NCI-H526 (cell line): ENCODE data around the gene ERMN.
"Not testable (repeated sequence)": the region's sequence is repeated elsewhere in the genome, so short reads cannot be mapped to it uniquely, and the experiment has no call there.

Experiments used
- DNase-seq, 2 experiments: peaks; one replicate each; lab custom pipeline; 2025; lab: John Stamatoyannopoulos, UW

Gene ERMN, protein sequence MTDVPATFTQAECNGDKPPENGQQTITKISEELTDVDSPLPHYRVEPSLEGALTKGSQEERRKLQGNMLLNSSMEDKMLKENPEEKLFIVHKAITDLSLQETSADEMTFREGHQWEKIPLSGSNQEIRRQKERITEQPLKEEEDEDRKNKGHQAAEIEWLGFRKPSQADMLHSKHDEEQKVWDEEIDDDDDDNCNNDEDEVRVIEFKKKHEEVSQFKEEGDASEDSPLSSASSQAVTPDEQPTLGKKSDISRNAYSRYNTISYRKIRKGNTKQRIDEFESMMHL

DNA sequence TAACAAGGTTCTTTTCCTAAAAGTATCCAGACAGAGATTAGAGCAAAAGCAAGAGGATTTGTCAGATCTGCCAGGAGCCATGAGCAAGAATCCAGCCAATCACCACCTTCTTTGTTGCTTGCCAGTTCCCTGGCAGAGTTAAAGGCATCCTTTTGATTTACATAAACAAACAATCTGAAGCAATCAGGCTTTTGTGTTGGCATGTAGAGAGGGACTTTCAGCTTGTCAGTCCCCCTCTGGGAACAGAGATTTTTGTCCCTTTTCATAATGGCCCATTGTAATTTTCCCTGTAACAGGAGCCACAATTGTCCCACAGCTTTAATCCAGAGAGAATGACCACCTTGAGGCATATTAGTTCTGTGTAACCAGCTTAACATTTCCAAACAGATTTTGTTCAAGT, at the start of gene ERMN:
Gene ERMN (minus strand): TSS at position 39 of the 400 bp plus-strand sequence. CDS start 182 bp downstream, outside the sequence.
- peak; percentile 44 to 64 for DNase-seq

DNA sequence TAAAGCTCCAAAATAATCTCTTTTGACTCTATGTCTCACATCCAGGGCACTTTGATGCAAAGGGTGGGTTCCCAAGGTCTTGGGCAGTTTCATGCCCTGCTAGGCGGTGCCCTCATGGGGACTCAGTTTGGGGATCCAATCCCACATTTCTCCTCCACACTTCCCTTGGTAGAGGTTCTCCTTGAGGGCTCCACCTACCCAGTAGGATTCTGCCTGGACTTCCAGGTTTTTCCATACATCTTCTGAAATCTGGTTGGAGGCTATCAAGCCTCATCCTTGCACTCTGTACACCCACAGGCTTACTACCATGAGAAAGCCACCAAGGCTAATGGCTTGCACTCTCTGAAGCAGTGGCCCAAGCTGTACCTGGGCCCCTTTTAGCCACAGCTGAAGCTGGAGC, 49.8 kb upstream of the ERMN start:
- DNase-seq: no peak

DNA sequence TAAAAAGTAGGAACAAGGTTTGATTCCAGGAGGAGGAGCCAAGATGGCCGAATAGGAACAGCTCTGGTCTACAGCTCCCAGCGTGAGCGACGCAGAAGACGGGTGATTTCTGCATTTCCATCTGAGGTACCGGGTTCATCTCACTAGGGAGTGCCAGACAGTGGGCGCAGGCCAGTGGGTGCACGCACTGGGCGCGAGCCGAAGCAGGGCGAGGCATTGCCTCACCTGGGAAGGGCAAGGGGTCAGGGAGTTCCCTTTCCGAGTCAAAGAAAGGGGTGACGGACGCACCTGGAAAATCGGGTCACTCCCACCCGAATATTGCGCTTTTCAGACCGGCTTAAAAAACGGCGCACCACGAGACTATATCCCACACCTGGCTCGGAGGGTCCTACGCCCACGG, 42.9 kb upstream of the ERMN start:
- not testable (repeated sequence) for DNase-seq

- no peak for DNase-seq
These were observed 42.1 kb upstream of the ERMN start for GRCh38 chr2:157367704-157368103.

DNA sequence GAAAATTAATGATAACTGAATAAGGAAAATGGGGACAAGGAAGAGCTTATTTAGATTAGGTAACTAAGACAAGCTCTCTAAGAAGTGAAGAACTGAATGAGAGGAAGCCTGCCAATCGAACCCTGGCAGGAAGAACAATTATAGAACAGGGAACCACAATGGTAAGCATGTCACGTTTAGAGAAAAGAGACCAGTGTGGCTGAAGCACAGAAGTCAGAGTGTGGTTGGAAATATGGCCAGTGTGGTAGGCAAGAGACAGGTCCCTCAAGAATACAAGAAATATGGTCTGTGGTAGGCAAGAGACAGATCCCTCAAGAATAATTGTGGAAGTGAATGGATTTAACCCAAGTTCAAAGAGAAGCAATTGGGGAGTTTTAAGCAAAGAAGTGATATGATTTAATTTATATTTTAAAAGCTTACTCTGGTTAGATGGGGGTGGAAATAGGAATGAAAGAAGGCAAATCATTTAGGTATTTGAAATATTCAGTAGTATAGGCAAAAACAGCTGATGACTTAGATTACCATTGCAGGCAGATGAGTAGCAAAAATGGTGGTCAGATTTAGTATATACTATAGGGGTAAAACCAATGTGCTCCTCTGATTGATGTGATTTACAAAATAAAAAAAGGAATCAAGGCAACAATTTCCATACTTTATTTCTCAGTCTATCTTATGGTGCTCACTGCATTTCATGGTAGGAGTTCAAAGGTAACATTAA, 38.8 kb upstream of the ERMN start:
- no peak for DNase-seq

- DNase-seq: no peak
These were observed 38.0 kb upstream of the ERMN start for GRCh38 chr2:157363612-157364101.

- DNase-seq: no peak
These were observed 37.0 kb upstream of the ERMN start for GRCh38 chr2:157362627-157363026.

- DNase-seq: no peak
These were observed 35.9 kb upstream of the ERMN start for GRCh38 chr2:157361526-157361925.

DNA sequence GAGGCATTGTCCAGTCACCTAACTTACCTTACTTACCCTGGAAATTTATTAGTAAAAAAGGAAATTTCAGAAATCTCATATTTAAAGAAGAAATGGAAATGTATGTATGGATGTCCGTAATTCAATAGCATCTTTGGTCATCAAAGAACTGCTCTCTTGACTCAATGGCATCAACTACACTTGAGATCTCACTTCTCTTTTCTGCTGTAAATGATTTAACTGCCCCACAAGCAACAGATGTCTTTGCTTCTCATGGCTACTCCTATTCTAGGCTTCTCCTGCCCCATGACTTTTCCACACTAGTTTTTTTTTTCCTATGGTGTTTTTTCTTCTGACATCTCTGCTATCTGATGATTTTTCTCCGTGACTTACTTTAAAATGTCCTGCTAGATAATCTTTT, 34.0 kb upstream of the ERMN start:
- DNase-seq: no peak

DNA sequence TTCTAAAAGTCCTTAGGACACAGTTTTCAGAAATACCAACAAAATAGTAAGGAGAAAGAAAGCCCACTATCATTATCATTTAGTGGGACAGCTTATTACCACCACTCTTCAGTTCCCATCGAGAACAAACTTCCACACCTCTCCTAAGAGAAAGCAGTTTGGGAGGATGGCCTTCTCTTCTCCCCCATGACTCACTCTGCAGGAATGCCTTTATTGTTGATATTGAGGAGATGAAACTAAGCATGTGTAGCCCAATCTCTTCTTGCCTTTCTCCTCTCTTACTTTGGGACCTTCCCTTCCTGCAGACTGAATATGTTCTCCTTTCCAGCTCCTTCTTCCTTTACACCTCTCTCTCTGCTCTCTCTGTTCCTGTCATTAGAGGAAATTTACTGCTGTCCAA, 30.0 kb upstream of the ERMN start:
- no peak for DNase-seq

GRCh38 chr2:157349949-157350515, 24.4 kb upstream of the ERMN start:
- no peak for DNase-seq

GRCh38 chr2:157348291-157348921, 22.8 kb upstream of the ERMN start:
- DNase-seq: no peak

DNA sequence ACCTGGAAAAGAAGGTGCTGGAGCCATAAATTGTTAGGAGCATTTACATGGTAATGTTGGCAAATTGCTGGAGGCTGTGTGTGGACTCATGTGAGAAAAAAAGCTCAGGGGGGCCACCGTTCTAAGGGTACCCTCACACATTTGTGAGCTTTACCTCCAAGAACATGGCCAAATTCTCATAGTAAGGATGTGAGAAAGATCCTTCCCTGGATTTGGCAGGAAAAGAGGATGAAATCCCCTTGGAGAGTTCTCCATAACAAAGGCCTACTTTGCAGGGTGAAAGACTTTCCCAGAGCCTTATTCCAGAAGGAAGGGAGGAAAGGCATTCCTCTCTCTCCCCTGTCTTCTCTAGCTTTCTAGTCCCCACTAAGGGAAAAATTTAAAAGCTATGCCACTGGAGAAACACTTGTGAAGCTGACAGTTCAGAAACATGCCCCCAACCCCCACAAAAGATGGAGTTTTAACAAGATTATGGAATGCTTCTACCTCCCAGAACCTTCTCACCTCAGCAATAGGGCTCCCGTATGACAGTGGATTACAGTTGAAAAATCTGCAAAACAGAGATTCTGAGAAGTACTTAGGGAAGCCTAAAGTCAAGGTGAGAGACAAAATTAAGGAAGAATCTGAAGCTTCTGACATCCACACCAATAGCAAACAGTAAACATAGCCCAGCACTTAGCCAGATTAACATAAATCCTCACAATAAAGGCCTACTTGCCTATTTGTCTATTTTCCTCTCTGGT, 20.2 kb upstream of the ERMN start:
- DNase-seq: no peak

- DNase-seq: not testable (repeated sequence)
These were observed 15.8 kb upstream of the ERMN start for GRCh38 chr2:157341381-157341780.

DNA sequence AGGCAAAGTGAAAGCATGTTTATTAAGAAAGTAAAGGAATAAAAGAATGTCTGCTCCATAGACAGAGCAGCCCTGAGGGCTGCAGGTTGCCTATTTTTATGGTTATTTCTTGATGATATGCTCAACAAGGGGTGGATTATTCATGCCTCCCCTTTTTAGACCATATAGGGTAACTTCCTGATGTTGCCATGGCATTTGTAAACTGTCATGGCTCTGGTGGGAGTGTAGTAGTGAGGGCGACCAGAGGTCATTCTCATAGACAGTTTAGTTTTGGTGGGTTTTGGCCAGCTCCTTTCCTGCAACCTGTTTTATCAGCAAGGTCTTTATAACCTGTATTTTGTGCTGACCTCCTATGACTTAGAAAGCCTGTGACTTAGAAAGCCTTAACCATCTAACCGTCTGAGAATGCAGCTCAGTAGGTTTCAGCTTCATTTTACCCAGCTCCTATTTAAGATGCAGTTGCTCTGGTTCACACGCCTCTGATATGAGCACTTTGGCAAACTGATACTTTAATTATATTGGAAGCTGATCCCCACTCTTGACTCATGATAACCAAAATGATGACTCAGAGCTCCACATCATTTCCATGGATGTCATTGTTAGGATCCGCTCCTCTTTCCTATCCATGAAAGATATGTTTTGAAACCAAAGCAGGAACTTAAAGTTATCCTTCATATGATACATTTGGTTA, 14.5 kb upstream of the ERMN start:
- no peak for DNase-seq

- DNase-seq: no peak
These were observed 12.4 kb upstream of the ERMN start for GRCh38 chr2:157337978-157338377.

DNA sequence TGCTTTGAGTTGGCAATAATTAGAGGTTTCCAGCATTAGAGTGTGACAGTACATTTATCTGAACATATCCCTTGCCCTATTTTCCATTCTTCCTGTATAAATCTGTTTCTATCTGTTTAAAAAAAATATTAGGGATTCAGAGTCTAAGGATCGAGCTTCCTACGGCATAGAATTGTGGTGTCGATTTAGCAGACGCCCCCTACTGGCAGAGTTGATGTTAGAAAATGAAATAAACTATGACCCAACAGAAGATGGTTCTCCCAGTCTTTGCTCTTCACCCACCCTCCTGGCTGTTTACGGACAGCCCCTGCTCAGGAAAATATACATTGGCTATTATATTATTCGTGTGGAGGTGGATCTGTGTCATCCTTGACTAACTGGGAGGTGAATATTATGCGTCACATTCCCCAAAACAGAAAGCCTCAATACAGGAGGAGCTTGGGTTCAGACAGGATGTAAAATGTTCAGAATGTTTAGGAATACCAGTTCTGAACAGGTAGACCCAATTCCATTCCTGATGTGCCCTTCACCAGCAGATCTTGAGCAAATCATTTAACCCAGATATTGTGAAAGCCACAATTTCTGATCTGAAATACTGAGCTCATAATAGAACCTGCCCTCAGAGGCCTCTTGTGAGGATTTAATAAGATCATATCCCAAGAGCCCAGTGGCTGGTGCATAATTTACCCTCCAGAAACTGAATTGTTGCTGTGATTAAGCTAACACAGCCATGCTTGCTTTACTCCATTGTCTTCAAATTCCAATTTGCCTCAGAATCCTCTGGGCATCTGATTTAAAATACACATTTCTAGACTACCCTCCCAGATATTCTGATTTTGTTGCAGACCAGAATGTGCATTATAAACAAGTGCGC, 10.8 kb upstream of the ERMN start:
- DNase-seq: peak; percentile 21 to 68

DNA sequence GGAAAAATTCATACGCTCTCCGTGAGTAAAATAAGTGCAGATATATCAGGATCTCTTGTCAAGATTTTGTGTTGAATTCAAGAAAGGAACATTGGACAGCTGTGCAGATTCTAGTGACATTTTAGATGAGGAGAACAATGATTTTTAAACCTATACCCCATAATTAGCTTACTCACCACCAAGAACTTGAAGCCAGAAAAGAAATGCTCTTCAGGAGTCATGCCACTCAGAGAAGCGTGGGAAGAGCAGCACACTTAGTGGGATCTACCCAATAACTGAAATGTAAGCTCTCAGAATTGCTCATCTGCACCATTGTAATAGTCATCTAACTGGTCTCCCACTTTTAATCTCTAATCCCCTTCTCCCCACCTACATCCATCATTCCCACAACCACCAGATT, 9.2 kb upstream of the ERMN start:
- DNase-seq: no peak

- DNase-seq: no peak
These were observed 8.7 kb upstream of the ERMN start for GRCh38 chr2:157334335-157334734.

GRCh38 chr2:157333304-157334047, 7.9 kb upstream of the ERMN start:
- DNase-seq: no peak
